Epithelial cell of prostate (primary cell): ENCODE measurements around the gene VAV1.

Source experiments
- DNase-seq: peaks from one replicate; pipeline ENCODE4 v3.0.0-alpha.2; 2011; ENCODE audit warnings: low read depth, low spot score
- H3K27ac ChIP-seq: fragments of 450-650 bp; 2 replicates; pipeline ENCODE4 v1.5.1; 2017; ENCODE audit warnings: mild to moderate bottlenecking

Gene VAV1

DNA sequence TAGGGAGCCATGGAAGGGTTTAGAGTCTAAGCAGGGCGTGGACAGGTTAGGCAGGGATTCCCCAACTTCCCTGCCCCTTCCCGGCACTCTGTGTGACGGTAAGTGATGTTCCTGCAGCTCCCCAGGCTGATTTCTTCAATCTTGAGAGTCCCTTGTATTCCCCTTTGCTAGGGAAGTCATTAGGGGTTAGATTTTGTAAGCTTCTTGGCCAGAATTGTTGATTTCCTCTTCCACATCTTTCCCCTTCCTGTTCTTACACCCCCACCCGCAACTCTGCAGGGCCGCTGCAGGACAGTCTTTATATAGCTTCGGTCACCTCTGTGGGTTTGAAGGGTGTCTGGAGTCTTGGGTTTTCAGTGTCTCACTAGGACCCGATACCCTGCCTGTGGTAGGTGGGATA is 104.2 kb downstream of the VAV1 start:
- DNase-seq, result no peak
- no peak overlapping the region for H3K27ac ChIP-seq

DNA sequence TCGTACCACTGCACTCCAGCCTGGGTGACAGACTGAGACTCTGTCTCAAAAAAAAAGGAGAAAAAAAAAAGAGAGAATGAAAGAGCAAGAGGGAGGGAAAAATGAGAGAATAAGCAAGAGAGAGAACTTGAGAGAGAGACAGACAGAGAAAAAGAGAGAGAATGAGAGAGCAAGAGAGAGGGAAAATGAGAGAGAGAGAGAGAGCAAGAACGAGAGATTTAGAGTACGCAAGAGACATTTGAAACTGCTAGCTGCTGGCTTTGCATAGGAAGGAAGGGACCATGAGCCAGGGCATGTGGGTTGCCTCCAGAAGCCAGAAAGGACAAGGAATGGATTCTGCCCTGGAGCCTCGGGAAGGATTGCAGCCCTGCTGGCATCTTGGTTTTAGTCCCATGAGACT is 105.3 kb downstream of the VAV1 start:
- DNase-seq, result no peak
- H3K27ac ChIP-seq, result no peak overlapping the region

DNA sequence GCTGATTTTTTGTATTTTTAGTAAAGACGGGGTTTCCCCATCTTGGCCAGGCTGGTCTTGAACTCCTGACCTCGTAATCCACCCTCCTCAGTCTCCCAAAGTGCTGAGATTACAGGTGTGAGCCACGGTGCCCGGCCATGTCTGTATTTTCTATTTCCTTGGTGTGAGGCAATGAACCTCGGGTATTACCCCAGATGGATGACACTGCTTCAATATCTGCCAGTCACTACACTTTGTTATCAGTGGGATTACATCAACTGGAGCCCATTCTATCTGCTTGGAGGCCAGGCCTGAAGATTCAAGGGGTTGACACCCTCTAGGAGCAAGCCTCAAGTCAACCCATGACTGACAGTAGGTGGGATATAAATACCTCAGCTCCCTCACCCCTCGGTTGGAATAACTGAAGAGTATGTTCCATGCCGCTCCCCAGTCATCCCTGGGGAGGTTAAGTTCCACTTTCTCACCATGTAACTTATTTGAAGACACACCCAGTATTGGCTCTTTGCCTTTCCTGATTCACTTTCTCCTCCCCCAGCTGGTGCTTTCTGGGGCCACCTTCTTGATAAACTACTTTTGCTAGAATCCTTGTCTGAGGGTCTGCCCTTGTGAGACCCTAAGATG is 113.9 kb downstream of the VAV1 start:
- H3K27ac ChIP-seq, result no peak overlapping the region

DNA sequence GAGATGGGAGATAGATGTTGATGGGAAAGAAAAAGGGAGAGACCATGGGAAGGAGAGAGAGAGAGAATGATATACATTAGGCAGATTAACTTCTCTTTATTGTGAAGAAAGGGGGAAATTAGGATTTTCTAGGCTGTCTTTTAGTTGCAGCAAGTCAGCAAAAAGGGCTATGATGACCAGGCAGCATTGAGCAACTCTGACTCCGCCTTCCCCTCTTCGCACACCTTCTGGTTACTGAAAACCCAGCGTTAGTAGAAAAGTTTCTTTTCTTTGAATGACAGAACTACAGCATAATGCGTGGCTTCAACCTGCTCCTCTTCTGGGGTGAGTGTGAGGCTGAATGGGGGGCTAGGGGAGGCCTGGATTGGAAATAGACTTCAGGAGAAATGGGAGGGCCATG is 114.8 kb downstream of the VAV1 start, which contains the start of gene ADGRE1:
TSS of gene ADGRE1 (plus strand) at position 264 of the 400 bp plus-strand sequence. CDS start at position 294, 30 bp downstream.
- DNase-seq, result no peak
- no peak within 1 kb of the TSS for H3K27ac ChIP-seq

More for the DNA sequence above, 113.9 kb downstream of the VAV1 start:
- no peak for DNase-seq

DNA sequence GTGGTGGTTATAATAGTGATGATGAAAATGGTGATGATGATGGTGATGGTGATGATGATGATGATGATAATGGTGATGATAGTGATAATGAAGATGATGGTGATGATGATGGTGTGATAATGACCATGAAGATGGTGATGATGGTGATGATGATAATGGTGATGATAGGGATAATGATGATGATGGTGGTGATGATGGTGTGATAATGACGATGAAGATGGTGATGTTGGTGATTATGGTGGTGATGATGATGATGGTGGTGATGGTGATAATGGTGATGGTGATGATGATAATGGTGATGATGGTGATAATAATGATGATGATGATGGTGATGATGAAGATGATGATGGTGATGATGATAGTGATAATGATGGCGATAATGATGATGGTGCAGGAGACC is 116.5 kb downstream of the VAV1 start:
- no peak for DNase-seq

DNA sequence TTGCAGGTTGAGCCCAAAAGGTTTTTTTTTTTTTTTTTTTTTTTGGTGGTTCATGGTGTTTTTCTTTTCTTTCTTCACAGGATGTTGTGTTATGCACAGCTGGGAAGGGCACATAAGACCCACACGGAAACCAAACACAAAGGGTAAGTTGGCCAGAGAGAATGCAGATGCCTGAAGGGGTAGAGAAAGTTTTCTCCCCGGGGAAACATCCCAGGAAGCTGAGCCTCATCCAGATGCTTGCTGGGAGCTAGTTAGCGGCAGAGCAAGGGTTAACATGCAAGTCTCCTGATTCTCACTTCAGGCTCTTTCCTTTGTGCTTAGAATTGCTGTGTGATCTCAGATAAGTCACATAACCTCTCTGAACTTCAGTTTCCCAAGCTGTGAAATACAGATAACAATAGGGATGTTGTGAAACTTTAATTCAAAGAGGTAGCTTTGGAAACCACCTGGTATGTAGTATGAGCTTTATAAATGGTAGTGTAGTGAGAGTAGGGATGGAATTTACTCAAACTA is 117.9 kb downstream of the VAV1 start:
- DNase-seq, result no peak
- H3K27ac ChIP-seq, result no peak overlapping the region

More for the DNA sequence above, 116.5 kb downstream of the VAV1 start:
- H3K27ac ChIP-seq, result no peak overlapping the region

DNA sequence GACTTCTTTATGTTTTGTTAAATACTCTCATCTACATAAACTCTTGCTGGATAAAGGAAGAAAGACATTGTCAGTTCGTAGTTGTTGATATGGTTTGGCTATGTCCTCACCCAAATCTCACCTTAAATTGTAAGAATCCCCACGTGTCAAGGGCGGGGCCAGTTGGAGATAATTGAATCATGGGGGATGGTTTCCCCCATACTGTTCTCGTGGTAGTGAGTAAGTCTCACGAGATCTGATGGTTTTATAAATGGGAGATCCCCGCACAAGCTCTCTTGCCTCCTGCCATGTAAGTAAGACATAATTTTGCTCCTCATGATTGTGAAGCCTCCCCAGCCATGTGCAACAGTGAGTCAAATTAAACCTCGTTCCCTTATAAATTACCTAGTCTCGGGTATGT is 118.4 kb downstream of the VAV1 start:
- no peak for DNase-seq
- H3K27ac ChIP-seq, result no peak overlapping the region

DNA sequence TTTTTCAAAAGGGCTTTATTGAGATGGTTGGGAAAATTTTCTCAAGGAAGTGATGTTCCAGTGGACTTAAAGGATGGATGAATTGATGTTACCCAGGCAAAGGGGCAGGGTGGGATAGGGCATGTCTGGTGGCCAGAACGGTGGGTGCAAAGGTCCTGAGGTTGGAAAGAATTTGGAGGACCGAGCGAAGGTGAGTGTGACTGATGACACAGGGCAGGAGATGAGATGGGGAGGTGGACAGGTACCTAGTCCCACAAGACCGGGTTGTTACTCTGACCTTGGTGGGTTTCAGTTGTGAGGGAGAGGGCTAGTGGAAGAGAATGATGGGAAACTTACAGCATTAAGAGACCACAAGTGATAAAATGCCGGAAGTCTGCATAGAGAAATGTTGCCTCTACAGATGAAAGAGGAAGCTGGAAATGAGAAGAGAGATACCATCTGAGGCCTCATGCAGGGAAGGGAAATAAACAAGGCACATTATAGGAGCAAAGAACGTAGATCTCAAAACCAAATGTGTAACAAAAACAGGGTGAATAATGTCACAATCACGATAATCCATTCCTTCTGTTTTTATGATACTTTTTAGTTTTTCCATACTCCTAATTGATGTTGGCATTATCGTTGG is 119.4 kb downstream of the VAV1 start:
- DNase-seq, result no peak
- no peak overlapping the region for H3K27ac ChIP-seq

DNA sequence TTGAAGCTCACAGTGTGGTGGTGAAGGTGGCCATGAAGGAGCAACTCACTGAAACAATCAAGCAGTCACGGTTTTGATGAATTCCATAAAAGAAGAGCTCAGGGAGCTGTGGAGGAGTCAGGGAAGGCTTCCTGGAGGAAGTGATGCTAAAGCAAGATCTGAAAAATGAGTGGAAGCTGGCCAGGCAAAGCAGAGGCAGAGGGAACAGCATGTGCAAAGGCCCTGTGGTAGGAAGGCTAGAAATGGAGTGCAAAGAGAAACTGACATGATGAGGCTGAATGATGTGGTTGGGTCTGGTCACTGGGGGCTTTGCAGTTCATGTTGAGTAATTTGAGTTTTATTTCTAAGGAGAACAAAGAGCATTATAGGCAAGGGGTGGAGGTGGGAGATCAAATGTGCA is 121.8 kb downstream of the VAV1 start:
- no peak for DNase-seq
- H3K27ac ChIP-seq, result no peak overlapping the region

DNA sequence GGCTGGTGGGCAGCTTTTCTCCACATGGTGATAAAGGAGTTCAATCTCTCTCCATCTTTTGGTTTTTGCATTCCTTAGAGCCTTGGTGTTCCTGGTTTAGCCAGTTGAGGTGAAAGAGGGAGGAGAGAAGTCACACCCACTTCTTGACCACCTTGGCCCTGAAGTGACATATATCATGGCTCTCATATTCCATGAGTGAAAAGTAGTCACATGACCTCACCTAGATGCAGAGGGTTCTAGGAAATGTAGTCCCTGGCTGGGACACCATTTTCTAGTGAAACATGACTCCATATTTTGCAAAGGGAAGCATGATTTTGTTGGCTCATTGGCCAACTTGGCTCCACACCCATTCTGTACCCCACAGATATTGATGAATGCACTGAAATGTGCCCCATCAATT is 130.9 kb downstream of the VAV1 start:
- no peak for DNase-seq
- H3K27ac ChIP-seq, result no peak overlapping the region

DNA sequence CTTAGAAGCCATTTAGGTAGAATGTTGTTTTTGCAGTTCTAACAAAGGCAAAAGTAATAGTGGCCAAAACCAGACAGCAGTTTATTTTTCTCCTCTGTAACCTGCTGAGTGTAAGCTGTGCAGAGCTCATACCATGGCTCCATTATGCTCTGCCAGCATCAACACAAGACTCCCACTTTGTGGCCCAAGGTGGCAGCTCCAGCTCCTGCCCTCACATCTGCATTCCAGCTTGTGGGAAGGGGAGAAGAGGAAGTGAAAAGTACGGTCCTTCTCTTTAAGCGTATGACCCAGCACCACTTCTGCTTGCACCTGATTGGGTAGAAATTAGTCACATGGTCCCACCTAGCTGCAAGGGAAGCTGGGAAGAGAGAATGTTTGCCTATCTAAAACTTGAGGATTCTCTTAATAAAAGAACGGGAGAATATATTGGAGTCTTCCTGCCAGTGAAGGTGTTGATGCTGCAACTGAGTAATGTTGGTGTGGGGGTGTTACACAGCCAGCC is 134.1 kb downstream of the VAV1 start:
- no peak for DNase-seq
- no peak overlapping the region for H3K27ac ChIP-seq
